ENCODE results near the gene RABGAP1L.

Gene RABGAP1L

GRCh38 chr1:174953285-174954072 lies 794.2 kb downstream of the RABGAP1L start:
- no peak for DNase-seq

GRCh38 chr1:174954073-174954460 lies 794.7 kb downstream of the RABGAP1L start:
- DNase-seq, result no peak

- DNase-seq, result no peak
These were observed 795.6 kb downstream of the RABGAP1L start for GRCh38 chr1:174954671-174955669.

DNA sequence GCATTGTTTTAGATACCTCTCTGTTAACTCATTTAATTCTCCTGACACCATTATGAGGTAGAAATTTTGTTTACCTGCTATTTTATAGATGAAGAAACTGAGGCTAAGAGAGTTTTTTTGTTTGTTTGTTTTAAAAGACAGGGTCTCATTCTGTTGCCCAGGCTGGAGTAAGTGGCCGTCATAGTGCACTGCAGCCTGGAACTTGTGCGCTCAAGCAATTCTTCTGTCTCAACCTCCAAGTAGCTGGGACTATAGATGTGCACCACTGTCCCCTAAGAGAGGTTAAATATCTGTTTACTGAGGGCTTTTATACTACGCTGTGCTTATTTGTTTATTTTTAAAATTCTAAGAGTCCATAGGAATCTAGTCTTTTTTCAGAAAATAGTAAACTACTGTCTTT lies 796.8 kb downstream of the RABGAP1L start:
- no peak for DNase-seq

GRCh38 chr1:174956976-174957375 lies 797.7 kb downstream of the RABGAP1L start:
- no peak for DNase-seq

GRCh38 chr1:174957829-174958228 lies 798.5 kb downstream of the RABGAP1L start:
- no peak for DNase-seq

GRCh38 chr1:174958396-174958795 lies 799.1 kb downstream of the RABGAP1L start:
- DNase-seq, result no peak

GRCh38 chr1:174960362-174960761 lies 801.0 kb downstream of the RABGAP1L start:
- no peak for DNase-seq

GRCh38 chr1:174963529-174964125 lies 804.3 kb downstream of the RABGAP1L start:
- no peak for DNase-seq

GRCh38 chr1:174964261-174964971 lies 805.1 kb downstream of the RABGAP1L start:
- peak in 1 of 2 experiments; percentile 6 for DNase-seq

DNA sequence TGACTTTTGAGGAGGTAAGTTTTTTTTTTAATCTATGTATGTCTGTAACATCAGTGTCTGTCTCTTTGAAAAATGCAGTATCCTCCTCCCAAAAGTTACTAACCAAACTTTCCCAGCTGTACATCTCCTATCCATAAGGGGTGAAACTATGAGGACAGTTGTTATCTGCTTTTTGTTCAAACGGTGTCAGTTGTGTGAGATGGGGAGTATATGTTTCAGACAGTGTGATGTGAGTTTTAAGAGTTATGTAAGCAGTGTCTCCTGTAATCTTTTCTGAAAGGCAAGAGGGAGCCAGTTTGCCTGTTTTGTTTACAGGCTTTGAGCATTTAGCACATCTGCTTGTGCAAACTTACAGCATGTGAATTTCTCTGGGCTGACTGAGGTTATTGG lies 805.6 kb downstream of the RABGAP1L start:
- no peak for DNase-seq

GRCh38 chr1:174965362-174966007 lies 806.2 kb downstream of the RABGAP1L start:
- no peak for DNase-seq

- no peak for DNase-seq
These were observed 806.8 kb downstream of the RABGAP1L start for GRCh38 chr1:174966008-174966572.

DNA sequence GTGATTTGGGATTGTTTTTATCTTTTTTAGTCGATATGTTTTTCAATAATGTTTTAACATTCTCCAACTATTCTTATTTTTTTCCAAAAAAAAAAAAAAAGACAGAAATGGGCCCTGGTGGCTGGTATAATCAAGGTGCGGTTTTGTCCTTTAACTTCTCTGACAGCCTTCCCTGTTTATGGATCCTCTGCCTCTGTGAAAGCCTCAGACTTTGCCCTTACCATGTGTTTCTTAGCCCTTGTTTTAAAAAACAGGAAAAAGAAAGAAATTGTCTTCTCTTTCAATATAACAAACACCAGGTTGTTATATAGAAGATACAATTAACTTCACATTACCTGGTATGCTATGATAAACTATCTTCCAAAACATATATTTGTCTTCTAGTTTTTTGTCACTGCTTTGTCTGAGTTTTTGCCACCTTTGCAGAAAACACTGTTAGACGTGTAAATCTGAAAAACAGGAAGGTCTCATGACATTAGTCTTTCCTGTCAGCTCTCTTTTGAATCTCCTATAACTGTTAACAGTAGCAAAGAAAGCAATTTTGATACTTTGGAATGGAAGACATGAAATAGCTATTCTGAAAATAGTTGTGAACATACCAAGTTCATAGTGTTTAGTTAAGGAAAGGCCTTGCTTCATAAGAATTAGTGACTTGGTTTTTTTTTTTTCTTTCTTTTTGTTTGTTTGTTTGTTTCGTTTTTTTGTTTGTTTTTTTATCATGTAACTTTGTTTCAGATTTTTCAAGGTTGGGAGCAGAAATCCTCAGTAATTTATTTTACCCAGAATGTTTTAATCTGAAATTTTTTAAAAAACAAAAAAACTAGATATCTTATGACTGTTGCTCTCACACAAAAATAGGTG lies 808.8 kb downstream of the RABGAP1L start:
- DNase-seq, result no peak

DNA sequence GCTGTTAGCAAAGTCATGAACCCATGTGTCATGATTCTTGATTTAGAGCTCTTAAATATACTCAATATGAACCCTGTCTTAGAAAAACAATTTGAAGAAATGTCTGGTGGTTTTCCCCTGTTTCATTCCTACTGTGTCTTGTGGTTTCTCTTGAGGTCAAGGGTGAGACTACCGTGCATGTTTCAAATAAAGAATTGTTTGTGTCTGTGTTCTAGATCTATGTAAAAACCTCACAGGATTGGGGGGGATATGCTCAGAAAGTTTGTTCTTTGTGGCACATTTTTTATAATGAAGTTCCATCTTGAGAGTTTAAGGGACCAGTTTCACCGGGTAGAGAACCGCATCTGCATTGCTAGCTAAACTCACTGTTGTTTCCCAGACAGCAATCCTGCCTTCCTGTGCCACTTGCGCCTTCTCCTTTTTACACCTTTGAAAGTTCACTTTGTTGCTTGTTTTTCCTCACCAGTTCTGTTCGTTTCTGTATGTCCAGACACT lies 809.5 kb downstream of the RABGAP1L start:
- no peak for DNase-seq

DNA sequence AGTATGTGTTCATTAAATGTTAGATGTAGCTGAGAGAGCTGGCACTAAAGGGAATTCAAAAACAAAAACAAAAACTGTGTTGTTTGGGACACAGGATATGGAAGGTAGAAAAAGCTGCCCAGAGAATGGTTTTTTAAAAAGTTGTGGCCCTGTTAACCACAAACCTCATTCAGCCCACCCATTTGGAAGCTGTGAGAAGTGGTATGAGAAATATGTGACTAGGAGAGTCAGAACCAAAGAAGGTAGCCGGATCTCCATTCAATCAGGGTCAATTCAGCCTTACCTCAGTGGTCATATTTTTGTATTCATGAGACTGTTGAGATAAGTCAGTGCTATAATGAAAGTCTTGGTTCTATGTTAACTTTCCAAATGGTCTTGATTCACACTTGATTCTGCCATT lies 810.7 kb downstream of the RABGAP1L start:
- no peak for DNase-seq

GRCh38 chr1:174971466-174971865 lies 812.1 kb downstream of the RABGAP1L start:
- DNase-seq, result no peak

DNA sequence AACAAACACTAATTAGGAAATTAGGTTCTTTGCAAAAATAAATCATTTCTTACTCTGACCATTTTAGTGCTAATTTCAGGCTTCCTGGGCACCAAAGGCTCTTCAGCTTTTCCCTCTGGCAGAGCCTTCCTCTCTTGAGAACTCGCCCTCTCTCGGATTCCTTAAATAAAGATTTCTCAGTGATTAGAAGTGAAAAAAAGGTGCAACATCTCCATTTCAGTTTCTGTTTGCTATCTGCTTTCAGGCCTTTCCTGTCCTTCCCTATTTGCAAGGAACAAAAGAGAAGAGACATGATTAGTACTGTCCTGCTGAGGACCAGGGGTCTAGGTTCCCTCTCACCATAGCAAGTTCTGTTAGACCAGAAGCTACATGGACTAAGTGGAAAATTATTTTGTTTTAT lies 812.6 kb downstream of the RABGAP1L start:
- DNase-seq, result no peak

DNA sequence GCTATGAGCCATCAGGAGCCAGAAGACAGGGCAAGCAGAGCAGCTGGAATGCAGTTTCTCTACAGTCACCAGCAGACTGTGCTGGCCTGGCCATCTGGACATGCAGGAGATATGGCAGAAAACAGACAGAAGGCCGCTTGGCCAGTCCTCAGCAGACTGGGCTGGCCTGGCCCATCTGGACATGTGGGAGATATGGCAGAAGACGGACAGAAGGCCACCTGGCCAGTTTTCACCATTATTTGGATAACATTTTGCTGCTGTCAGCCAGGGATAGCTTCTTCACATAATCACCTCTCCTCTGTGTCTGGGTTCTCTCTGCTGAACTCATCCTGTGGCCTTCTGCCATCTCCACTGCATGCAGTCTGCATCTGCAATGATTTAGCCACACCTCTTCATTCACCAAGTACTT lies 815.4 kb downstream of the RABGAP1L start:
- DNase-seq, result no peak

DNA sequence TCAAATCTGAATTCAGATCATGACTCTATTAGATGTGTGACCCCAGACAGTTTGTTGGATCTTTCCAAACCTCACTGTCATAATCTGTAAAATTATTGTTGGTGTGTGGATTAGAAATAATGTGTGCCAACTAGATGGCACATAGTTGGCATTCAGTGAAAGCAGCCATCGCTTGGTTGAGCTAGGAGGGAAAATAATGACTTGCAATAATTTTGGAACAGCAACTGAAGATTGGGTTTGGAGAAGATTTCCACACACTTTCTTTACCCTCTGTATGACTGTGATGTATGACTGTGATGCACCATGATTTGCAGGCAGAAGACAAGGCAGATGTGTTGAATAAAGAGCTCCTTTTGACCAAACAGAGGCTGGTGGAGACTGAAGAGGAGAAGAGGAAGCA lies 816.4 kb downstream of the RABGAP1L start:
- DNase-seq, result no peak
